GM23248 (cell line): ENCODE data around the gene IQUB.

Experiments used
- EZH2 ChIP-seq: fragments of 200-600 bp; sonication (generic); IDR thresholded peaks from 2 replicates; pipeline ENCODE4 v1.6.1; 2018; ENCODE audit warnings: antibody characterized with exemption, mild to moderate bottlenecking; ENCODE audit not compliant: insufficient read depth, poor library complexity, severe bottlenecking
- EZH2phosphoT487 ChIP-seq: fragments of 200-600 bp; sonication (generic); IDR thresholded peaks from 2 replicates; pipeline ENCODE4 v1.6.1; 2018; ENCODE audit warnings: antibody characterized with exemption, moderate library complexity, mild to moderate bottlenecking, low read depth; ENCODE audit not compliant: insufficient read depth

- TF ChIP-seq EZH2: no peak
- no peak for TF ChIP-seq EZH2phosphoT487
These were observed 41.9 kb downstream of the IQUB start for GRCh38 chr7:123492485-123492884.
